ENCODE data around the gene ILRUN.
"Not testable (repeated sequence)": the region's sequence is repeated elsewhere in the genome, so short reads cannot be mapped to it uniquely, and the experiment has no call there.

Gene ILRUN

GRCh38 chr6:34696189-34696738 is 303 bp downstream of the ILRUN start:
- no peak for DNase-seq

DNA sequence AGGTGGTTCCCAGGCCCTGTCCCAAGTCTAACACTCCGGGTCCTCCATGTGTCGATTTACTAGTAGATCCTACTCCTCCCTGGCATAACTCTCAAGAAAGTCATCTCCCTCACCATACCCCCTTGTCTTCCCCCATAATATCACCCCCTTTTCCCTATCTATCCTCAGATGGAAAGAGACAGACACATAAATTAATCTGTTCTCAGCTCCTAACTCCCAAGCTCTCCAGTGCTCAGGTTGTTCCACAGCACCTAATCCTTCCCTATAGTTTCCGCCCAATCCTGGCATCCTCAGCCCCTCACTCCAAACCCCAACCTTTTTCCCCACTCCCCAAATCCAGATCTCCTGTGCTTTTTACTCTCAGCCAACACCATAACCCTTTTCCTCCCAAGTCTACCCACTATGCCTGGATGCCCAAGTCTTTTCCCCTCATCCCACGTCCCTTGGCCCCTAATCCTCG is 808 bp downstream of the ILRUN start:
- DNase-seq, result no peak

GRCh38 chr6:34692280-34692679 is 4.3 kb downstream of the ILRUN start:
- no peak for DNase-seq

GRCh38 chr6:34689742-34690141 is 6.8 kb downstream of the ILRUN start:
- no peak for DNase-seq

DNA sequence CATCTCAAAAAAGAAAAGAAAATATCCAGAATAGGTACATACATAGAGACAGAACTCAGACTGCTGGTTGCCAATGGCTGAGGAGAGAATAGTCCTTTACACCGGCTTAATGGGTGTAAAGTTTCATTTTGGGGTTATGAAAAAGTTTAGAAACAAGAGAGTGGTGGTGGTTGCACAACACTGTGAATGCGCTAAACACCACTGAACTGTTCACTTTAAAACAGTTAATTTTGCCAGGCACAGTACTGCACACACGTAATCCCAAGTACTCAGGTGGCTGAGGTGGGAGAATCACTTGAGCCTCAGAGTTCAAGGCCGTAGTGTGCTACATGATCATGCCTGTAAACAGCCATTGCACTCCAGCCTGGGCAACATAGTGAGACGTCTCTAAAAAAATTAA is 7.6 kb downstream of the ILRUN start:
- DNase-seq, result no peak

DNA sequence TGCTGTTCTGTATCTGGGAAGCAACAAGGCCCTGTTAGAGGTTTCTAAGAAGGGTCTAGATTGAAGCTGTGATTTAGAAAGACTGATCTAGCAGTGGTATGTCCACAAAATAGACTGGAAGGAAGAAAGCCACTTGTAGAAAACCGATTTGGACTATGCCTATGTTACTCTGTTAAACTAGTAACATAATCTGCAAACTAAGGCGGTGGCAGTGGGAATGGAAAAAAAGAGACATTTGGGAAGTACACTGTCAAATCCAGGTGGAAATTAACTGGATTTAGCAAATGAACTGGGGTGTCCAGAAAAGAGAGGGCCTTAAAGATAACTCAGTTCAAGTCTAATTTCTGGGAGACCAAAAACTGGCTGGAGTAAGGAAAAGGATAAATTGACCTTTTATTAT is 11.6 kb downstream of the ILRUN start:
- no peak for DNase-seq

- DNase-seq, result no peak
Observed at GRCh38 chr6:34684364-34684763, 12.2 kb downstream of the ILRUN start.

- DNase-seq, result no peak
Observed at GRCh38 chr6:34680802-34681515, 15.6 kb downstream of the ILRUN start.

DNA sequence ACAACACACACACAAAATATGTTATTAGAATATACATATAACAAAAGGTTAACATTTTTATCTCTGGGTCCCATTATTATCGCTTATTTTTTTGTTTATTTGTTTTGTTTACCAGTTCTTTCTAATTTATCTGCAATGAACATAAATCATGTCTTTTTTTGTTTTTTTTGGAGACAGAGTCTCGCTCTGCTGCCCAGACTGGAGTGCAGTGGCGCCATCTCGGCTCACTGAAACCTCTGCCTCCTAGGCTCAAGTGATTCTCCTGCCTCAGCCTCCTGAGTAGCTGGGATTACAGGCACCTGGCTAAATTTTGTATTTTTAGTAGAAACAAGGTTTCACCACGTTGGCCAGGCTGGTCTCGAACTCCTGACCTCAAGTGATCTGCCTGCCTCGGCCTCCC is 16.3 kb downstream of the ILRUN start:
- DNase-seq, result not testable (repeated sequence)

DNA sequence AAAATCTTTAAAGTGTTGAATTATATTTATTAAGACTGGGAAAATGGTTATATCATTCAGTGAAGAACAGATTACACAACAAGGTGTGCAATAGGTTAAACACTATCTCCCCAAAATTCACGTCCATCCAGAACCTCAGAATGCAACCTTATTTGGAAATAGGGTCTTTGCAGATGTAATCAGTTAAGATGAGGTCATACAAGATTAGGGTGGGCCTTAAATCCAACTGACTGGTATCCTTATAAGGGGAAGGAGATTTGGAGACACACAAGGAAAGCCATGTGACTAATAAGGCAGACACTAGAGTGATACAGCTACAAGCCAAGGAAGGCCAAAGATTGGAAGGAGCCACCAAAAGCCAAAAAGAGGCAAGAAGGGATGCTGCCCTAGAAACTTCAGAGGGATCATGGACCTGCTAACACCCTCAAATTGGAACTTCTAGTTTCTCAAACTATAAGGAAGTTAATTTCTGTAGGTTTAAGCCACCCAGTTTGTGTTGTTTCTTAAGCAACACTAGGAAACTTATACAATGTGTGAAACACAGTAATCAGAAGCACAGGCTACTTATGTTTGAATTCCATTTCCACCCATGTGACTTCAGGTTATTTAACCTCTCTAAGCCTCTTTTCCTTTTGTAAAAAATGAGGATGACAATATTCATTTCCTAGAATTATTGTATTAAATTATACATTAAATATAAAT is 16.9 kb downstream of the ILRUN start:
- no peak for DNase-seq

- no peak for DNase-seq
Observed at GRCh38 chr6:34676140-34676539, 20.4 kb downstream of the ILRUN start.

DNA sequence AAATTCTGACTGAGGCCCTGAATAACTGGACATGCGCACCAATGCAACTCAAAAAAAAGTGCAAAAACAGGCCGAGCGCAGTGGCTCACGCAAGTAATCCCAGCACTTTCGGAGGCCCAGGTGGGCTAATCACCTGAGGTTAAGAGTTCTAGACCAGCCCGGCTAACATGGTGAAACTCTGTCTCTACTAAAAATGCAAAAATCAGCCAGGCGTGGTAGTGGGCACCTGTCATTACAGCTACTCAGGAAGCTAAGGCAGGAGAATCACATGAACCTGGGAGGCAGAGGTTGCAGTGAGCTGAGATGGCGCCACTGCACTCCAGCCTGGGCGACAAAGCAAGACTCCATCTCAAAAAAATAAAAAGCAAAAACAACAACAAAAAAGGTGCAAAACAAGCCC is 21.6 kb downstream of the ILRUN start:
- not testable (repeated sequence) for DNase-seq

DNA sequence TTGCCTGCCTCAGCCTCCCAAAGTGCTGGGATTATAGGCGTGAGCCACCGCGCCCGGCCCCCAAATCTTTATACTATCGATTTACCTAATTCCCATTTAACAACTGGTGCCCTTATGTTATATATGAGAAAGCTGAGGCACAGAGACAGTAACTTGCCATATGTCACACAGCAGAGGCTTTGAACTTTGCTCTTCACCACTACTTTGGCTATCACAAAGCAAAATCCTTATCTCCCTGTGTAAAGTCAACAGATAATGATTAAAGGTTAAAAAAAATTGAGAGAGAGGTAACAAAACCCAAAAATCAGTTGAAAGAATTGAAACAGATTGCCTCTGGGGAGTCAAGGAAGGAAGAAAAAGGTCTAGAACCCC is 22.3 kb downstream of the ILRUN start:
- no peak for DNase-seq

- no peak for DNase-seq
Observed at GRCh38 chr6:34673064-34673463, 23.5 kb downstream of the ILRUN start.

DNA sequence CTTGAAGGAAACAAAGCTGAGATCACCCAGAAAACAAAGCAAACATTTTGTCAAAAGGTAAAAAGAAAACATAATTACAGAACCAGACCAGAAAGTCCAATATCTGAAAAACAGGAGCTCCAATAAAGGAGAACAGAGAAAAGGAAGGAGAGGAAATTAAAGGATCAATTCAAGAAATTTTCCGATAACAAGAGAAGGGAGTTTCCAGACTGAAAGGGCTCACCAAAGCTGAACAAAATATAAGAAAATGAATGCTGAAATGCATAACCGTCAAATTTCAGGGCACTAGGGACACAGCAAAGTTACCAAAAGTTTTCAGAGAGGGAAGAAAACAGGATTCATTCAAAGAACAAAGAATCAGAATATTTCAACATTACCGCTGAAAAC is 23.9 kb downstream of the ILRUN start:
- no peak for DNase-seq

DNA sequence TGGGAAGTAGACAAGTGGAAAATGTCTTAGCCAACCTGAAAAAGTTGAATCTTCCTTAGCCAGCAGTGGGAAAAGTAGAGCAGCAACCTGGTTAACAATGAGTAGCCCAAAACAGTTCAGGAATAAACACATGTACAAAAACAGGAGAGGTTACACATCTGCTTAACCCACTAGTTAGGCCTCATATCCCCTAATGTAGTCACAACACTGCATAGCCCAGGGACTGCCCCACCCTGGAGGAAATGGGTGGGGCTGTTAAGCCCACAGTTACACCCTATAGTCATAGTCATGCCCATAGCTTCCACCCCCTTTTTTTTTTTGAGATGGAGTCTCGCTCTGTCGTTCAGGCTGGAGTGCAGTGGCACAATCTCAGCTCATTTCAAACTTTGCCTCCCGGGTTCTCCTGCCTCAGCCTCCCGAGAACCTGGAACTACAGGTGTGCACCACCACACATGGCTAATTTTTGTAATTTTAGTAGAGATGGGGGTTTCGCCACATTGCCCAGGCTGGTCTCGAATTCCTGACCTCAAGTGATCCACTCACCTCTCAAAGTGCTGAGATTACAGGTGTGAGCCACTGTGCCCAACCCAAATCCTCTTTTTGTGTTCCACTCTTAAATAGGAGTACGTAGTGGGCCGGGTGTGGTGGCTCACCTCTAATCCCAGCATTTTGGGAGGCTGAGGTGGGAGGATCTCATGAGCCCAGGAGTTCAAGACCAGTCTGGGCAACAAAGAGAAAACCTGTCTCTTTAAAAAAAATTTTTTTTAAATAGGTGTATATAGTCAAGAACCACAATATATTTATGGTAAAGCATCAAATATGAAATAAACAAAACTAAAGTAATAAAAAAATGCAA is 24.5 kb downstream of the ILRUN start:
- DNase-seq, result no peak

DNA sequence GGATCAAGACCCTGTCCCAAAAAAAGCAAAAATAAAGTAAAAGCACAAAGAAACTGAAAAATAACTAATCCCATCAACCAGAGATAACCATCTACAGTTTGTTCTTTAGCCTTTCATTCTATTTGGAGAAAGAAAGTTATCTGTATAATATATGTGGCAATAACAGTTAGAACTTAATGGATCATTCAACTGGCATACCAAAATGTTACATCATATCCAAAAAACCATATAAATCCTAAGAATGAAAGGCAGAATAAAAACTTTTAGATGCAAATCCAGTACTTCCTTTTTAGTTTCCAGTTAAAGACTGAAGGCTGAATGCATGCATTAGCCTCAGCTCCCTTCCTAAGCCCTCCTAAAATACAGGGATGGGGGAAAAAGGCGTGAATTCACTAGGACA is 25.2 kb downstream of the ILRUN start:
- no peak for DNase-seq

- DNase-seq, result not testable (repeated sequence)
Observed at GRCh38 chr6:34668799-34669198, 27.8 kb downstream of the ILRUN start.

DNA sequence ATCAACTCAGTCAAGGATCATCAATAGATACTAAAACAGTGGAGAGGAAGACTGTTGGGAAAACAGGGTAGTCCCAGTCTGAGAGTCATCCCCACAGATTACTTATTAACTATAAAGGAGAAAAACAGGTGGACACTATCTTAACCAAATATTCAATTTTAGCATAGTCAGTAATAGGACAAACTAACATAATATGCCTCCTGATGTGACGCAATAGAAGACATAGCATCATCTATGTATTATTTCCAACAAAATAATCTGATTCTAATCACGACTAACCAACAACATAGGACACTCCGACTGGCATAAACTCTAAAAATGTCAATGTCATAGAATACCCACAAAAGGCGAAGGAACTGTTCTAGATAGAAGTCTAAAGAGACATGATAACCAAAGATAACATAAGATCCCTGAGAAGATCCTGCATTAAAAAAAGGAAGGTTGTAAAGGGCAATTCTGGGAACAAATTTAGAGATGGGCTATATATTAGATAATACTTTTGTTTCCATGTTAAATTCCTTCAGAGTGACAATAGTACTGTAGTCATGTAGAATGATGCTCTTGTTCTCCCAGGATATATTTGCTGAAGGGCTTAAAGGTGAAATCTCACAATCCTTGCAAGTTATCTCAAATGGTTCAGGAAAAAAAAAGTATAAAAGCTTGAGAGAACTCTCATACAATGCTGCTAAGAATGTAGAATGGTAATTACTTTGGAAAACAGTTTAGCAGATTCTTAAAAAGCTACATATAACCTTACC is 28.9 kb downstream of the ILRUN start:
- DNase-seq, result no peak

DNA sequence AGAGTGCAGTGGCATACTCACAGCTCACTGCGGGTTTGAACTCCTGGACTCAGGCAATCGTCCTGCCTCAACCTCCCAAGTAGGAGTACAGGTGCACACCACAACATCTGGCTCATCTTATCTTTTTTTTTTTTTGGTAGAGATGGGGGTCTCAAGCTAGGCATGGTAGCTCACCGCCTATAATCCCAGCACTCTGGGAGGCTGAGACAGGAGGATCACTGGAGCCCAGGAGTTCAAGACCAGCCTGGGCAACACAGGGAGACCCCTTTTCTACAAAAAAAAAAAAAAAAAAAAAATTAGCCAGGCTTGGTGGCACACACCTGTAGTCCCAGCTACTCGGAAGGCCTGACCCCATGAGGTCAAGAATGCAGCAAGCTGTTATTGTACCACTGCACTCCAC is 31.5 kb downstream of the ILRUN start:
- DNase-seq, result no peak

- DNase-seq, result no peak
Observed at GRCh38 chr6:34664256-34664971, 32.2 kb downstream of the ILRUN start.

- DNase-seq, result no peak
Observed at GRCh38 chr6:34663831-34664255, 32.7 kb downstream of the ILRUN start.
